AG08395 (cell line): Measurements from ENCODE around the gene SPR.
"Not testable (repeated sequence)": the region's sequence is repeated elsewhere in the genome, so short reads cannot be mapped to it uniquely, and the experiment has no call there.

Experiments used
- DNase-seq: peaks from one replicate; pipeline ENCODE4 v3.0.0; 2012; ENCODE audit warnings: mixed read lengths, low spot score

Gene SPR

GRCh38 chr2:72889991-72890390 is 2.8 kb downstream of the SPR start:
- no peak for DNase-seq

DNA sequence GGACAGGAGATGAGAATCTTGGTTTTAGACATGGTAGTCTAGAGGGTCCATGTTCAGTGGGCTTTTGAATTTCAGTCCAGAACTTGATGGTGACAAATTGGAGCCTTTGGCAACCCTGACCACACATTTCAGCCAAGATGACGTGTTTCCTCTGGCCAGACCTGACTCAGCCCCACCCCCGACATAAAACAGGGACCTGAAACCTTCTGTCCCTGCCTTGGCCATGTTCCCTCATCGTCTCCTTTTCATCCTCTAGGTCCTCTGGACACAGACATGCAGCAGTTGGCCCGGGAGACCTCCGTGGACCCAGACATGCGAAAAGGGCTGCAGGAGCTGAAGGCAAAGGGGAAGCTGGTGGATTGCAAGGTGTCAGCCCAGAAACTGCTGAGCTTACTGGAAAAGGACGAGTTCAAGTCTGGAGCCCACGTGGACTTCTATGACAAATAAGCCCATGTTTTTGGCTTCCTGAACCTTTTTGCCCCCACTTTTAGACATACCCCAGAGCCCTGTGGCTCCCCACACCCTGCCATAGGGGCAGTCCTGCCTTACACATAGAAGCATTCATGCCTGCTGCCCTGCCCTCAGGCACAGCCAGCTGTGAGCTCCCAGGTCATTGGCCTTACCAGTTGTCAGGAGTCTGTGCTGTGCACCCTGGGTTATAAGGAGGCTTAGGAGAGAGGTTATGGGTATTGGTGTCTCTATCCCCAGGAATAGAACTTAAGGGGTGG is 4.0 kb downstream of the SPR start:
- no peak for DNase-seq

- peak; percentile 87 for DNase-seq
Observed at GRCh38 chr2:72892506-72893173, 5.4 kb downstream of the SPR start.

- peak; percentile 71 for DNase-seq
Observed at GRCh38 chr2:72893594-72894319, 6.5 kb downstream of the SPR start.

- DNase-seq: no peak
Observed at GRCh38 chr2:72894514-72894913, 7.3 kb downstream of the SPR start.

GRCh38 chr2:72895154-72895553 is 7.9 kb downstream of the SPR start:
- no peak for DNase-seq

- no peak for DNase-seq
Observed at GRCh38 chr2:72895759-72896281, 8.6 kb downstream of the SPR start.

- no peak for DNase-seq
Observed at GRCh38 chr2:72896446-72896845, 9.2 kb downstream of the SPR start.

DNA sequence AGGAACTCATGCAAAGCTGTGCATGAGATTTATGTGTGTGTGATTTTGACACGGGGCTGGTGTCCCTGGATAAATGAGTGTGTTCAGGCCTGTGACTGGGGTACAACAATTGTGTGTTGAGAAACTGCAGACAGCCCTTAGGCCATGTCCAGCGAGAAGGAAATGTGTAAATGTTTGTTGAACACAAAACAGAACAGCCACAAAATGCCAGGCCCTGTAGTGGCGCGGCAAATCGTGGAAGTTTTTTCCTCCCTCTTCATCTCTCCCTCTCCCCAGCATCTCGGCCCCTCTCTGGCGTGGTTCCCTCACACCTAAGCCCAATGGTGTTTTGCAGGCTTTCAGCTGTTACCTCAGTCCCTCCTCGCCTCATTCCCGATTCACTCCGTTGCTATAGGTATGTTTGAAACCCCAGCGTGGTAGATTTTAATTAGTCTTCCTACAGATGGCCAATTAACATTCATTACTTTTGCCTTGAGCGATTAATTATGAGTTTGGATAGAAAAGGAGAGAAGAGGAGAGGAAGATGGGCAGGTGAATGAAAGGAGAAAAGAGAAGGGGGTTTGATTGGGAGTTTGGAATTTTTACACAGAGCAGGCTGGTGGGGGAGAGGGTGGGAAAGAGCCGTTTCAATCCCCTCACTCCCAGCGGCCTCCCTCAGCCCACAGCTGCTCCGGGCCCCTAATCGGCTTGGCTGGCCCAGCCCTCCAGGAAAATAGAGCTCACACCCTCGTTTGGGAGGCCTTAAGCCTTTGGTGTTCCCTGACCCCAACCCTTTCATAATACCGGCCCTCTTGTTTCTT is 10.8 kb downstream of the SPR start:
- no peak for DNase-seq

DNA sequence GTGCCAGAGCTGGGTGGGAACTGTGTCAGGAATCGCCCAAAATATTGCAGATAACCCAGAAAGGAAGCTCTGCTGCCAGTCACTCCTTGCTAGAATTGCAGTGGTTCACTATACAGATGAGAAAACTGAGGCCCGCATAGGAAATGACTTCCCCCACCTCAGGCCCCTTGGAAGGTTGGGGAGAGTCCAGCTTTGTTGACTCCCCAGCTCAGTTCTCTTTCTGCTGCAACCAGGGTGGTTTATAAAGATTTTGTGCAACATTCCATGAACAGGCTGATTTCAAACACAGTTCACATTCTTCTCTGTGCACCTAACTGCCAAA is 11.3 kb downstream of the SPR start:
- DNase-seq: no peak

- no peak for DNase-seq
Observed at GRCh38 chr2:72900191-72900825, 13.1 kb downstream of the SPR start.

DNA sequence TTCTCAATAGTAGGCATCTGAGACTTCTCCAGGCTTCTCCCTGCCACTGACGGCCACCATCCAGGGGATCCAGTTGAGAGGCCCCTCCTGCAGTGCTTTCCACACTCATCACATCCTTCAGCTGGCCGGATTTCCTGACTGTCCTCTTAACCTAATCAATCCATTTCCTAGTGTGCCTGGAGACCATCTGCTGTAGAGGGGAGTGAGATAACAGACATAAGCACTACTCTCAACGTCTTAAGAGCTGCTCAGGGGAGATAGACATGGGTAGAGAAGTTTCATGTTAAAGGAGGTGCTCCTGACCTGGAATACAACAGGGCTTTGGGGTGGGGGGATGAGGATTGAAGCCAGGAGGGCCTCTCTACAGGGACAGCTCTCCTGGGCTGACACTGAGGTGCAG is 14.2 kb downstream of the SPR start:
- DNase-seq: no peak

DNA sequence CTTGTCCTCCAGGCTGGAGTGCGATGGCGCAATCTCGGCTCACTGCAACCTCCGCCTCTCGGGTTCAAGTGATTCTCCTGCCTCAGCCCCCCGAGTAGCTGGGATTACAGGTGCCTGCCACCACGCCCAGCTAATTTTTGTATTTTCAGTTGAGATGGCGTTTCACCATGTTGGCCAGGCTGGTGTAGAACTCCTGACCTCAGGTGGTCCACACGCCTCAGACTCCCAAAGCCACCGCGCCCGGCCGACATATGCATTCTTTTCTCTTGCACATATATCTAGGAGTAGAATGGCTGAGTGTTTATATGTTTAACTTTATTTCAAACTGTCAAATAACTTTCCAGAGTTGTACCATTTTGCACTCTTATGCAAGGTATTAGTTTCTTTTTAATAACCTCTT is 20.2 kb downstream of the SPR start:
- not testable (repeated sequence) for DNase-seq

DNA sequence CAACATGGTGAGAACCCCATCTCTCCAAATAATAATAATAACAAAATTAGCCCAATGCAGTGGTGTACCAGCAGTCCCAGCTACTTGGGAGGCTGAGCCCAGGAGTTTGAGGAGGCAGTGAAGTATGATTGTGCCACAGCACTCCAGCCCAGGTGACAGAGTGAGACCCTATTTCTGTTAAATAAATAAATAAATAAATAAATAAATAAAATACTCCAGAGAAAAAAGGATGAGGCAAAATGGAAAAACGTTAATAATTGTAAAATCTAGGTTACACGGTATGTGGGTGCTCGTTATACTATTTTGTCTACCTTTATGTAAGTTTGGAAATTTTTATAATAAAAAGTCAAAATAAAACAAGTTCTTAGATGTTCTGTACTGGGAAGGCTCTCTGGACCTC is 21.5 kb downstream of the SPR start:
- no peak for DNase-seq

- DNase-seq: no peak
Observed at GRCh38 chr2:72911256-72911655, 24.0 kb downstream of the SPR start.

GRCh38 chr2:72913486-72914205 is 26.4 kb downstream of the SPR start:
- no peak for DNase-seq

GRCh38 chr2:72914206-72914559 is 27.0 kb downstream of the SPR start:
- DNase-seq: no peak

GRCh38 chr2:72914589-72915319 is 27.5 kb downstream of the SPR start:
- no peak for DNase-seq

DNA sequence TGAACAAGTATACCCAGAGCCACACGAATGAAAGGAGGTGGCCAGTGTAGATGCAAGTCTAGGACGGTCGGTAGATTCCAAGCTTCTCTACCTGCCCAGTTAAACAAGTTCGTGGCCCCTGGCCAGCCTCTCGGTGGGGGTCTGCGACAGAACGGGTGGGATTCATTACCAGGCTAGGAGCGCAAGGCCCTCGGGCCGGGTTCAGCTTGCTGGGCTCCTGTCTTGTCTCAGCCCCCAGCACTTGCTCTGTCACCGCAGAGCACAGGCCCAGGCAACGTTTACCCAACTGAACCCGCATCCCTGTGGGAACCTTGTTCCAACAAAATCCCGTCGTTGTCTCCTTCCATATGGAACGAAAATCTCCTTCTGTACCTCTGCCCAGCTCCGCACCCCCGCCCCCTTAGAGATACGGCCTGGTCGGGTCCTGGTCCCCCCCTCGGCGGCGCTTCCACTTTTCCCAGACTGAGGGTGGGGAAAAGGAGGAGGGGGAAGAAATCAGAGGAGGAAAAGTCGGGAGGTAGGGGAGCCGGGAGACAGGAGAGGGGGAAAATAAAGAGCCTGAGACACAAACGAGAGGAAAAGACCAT is 28.2 kb downstream of the SPR start:
- DNase-seq: no peak
